ENCODE measurements around the gene PHYHD1.

DNA sequence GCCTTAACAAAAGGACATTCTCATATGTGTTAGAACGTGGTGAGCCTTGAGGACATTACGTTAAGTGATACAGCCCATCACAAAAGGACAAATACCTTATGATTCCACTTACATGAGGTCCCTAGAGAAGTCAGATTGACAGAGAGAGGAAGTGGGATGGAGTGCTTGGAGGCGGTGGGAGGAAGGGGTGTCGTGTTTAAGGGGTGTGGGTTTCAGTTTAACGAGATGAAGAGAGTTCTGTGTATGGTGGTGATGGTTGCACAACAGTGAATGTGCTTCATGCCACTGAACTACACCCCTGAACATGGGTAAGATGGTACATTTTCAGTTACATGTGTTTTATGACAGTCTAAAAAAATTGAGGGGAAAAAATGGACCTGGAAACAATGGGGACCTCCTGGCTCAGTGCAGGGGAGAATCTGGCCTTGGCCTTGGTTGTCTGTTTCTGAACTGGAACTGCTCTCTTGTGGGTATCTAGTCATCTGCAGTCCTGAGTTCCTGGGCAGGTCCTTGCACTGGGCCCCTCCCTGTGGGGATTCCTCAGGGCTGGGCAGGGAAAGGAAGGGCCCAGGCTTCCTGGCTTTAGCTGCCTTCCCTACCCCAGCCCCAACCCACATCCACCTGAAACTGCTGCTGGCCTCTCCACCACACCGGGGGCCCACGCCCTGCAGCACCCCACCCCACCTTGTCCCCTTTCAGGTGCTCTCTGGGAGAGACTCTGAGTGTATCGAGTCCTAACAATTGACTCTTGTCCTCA lies 21.0 kb upstream of the PHYHD1 start:
- TF ChIP-seq, protein P1, sequence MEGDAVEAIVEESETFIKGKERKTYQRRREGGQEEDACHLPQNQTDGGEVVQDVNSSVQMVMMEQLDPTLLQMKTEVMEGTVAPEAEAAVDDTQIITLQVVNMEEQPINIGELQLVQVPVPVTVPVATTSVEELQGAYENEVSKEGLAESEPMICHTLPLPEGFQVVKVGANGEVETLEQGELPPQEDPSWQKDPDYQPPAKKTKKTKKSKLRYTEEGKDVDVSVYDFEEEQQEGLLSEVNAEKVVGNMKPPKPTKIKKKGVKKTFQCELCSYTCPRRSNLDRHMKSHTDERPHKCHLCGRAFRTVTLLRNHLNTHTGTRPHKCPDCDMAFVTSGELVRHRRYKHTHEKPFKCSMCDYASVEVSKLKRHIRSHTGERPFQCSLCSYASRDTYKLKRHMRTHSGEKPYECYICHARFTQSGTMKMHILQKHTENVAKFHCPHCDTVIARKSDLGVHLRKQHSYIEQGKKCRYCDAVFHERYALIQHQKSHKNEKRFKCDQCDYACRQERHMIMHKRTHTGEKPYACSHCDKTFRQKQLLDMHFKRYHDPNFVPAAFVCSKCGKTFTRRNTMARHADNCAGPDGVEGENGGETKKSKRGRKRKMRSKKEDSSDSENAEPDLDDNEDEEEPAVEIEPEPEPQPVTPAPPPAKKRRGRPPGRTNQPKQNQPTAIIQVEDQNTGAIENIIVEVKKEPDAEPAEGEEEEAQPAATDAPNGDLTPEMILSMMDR (IDR thresholded peaks at IDR 0.05 in 8 of 11, conservative IDR thresholded peaks at IDR 0.05 in 3 of 11): no peak
- TF ChIP-seq POLR2A (IDR thresholded peaks at IDR 0.05): no peak

Data from spleen (tissue), 7 donors.